ENCODE results near the gene TRABD2B.

Gene TRABD2B

DNA sequence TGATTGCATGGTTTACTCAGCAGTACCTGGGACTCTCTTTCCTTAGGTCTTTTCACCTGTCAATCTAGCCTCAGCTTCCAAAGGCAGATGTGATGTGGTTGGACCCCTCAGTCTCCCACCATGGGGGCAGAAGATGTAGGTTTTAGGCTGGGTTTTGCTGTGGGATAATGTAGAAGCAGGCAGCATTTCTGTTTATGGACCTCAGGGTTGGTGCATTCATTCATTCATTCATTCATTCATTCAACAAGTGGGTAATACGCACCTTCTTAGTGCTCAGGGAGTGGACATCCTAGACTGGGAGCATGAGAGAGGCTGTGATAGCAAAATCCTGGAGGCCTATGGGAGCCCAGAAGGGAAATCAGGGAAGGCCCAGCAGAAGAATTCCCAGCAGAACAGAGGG is 209.6 kb downstream of the TRABD2B start:
- no peak for TF ChIP-seq TAF1 (IDR thresholded peaks at IDR 0.05; ENCODE audit: low read depth)
- no peak for TF ChIP-seq EP300 (IDR thresholded peaks at IDR 0.05; ENCODE audit: borderline replicate concordance)
- no peak for TF ChIP-seq NFIC (IDR thresholded peaks at IDR 0.05)
- no peak for TF ChIP-seq TCF12 (IDR thresholded peaks at IDR 0.05; ENCODE audit: low read depth)
- no peak for TF ChIP-seq TEAD4 (IDR thresholded peaks at IDR 0.05)
- TF ChIP-seq, protein P1, sequence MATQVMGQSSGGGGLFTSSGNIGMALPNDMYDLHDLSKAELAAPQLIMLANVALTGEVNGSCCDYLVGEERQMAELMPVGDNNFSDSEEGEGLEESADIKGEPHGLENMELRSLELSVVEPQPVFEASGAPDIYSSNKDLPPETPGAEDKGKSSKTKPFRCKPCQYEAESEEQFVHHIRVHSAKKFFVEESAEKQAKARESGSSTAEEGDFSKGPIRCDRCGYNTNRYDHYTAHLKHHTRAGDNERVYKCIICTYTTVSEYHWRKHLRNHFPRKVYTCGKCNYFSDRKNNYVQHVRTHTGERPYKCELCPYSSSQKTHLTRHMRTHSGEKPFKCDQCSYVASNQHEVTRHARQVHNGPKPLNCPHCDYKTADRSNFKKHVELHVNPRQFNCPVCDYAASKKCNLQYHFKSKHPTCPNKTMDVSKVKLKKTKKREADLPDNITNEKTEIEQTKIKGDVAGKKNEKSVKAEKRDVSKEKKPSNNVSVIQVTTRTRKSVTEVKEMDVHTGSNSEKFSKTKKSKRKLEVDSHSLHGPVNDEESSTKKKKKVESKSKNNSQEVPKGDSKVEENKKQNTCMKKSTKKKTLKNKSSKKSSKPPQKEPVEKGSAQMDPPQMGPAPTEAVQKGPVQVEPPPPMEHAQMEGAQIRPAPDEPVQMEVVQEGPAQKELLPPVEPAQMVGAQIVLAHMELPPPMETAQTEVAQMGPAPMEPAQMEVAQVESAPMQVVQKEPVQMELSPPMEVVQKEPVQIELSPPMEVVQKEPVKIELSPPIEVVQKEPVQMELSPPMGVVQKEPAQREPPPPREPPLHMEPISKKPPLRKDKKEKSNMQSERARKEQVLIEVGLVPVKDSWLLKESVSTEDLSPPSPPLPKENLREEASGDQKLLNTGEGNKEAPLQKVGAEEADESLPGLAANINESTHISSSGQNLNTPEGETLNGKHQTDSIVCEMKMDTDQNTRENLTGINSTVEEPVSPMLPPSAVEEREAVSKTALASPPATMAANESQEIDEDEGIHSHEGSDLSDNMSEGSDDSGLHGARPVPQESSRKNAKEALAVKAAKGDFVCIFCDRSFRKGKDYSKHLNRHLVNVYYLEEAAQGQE (IDR thresholded peaks at IDR 0.05; ENCODE audit: low read depth), result no peak
- no peak for TF ChIP-seq EGR1 (IDR thresholded peaks at IDR 0.05)
- no peak for TF ChIP-seq CREB1 (IDR thresholded peaks at IDR 0.05; ENCODE audit: low read depth)
- no peak for TF ChIP-seq FOXM1 (IDR thresholded peaks at IDR 0.05; ENCODE audit: borderline replicate concordance, low read depth)

DNA sequence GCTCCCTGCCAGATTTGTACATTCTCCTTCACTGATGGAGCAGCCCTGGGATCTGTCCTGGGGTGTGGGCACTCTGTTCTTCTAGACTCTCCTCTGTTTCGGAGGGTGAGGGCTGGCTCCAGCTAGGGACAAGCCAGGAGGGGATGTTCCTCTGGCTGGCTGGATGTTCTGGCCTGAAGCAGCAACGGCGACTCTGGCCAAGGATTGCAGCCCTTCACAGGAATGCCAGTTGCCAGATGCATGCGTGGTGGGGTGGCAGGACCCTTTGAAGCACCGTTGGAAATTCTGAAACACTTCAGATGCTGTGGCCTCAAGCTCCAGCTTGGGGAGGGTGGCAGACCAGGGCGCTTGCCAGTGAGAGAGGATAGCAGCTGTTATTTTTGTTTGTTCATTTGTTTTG is 210.9 kb downstream of the TRABD2B start:
- no peak for TF ChIP-seq TCF12 (IDR thresholded peaks at IDR 0.05; ENCODE audit: low read depth)
- no peak for TF ChIP-seq YY1 (IDR thresholded peaks at IDR 0.05; ENCODE audit: low read depth)
- TF ChIP-seq CEBPB (IDR thresholded peaks at IDR 0.05), result no peak
- no peak for TF ChIP-seq TAF1 (IDR thresholded peaks at IDR 0.05; ENCODE audit: low read depth)
- no peak for TF ChIP-seq FOXM1 (IDR thresholded peaks at IDR 0.05; ENCODE audit: borderline replicate concordance, low read depth)
- TF ChIP-seq ZBTB7A (IDR thresholded peaks at IDR 0.05; ENCODE audit: low read depth), result no peak
- no peak for TF ChIP-seq MAX (IDR thresholded peaks at IDR 0.05)
- no peak for TF ChIP-seq TEAD4 (IDR thresholded peaks at IDR 0.05)
- no peak for TF ChIP-seq NFIC (IDR thresholded peaks at IDR 0.05)
- no peak for TF ChIP-seq EP300 (IDR thresholded peaks at IDR 0.05; ENCODE audit: borderline replicate concordance)
- no peak for TF ChIP-seq RAD21 (IDR thresholded peaks at IDR 0.05; ENCODE audit: low read depth)
- no peak for TF ChIP-seq EGR1 (IDR thresholded peaks at IDR 0.05)
- TF ChIP-seq CREB1 (IDR thresholded peaks at IDR 0.05; ENCODE audit: low read depth), result no peak
- no peak for TF ChIP-seq USF1 (IDR thresholded peaks at IDR 0.05)
- TF ChIP-seq, protein P1 (IDR thresholded peaks at IDR 0.05; ENCODE audit: low read depth), result no peak

- TF ChIP-seq, protein P1 (IDR thresholded peaks at IDR 0.05; ENCODE audit: low read depth), result no peak
- TF ChIP-seq FOXM1 (IDR thresholded peaks at IDR 0.05; ENCODE audit: borderline replicate concordance, low read depth) (no peak), CEBPB (IDR thresholded peaks at IDR 0.05) (no peak)
Measured at GRCh38 chr1:47785561-47786271, 211.5 kb downstream of the TRABD2B start.

GRCh38 chr1:47785118-47785517 is 212.1 kb downstream of the TRABD2B start:
- TF ChIP-seq MAX (IDR thresholded peaks at IDR 0.05) (no peak), CREB1 (IDR thresholded peaks at IDR 0.05; ENCODE audit: low read depth) (no peak), CEBPB (IDR thresholded peaks at IDR 0.05) (no peak), TAF1 (IDR thresholded peaks at IDR 0.05; ENCODE audit: low read depth) (no peak), ZBTB7A (IDR thresholded peaks at IDR 0.05; ENCODE audit: low read depth) (no peak)
- TF ChIP-seq, protein P1 (IDR thresholded peaks at IDR 0.05; ENCODE audit: low read depth), result no peak
